ENCODE measurements around the gene XIRP1.

Gene XIRP1

DNA sequence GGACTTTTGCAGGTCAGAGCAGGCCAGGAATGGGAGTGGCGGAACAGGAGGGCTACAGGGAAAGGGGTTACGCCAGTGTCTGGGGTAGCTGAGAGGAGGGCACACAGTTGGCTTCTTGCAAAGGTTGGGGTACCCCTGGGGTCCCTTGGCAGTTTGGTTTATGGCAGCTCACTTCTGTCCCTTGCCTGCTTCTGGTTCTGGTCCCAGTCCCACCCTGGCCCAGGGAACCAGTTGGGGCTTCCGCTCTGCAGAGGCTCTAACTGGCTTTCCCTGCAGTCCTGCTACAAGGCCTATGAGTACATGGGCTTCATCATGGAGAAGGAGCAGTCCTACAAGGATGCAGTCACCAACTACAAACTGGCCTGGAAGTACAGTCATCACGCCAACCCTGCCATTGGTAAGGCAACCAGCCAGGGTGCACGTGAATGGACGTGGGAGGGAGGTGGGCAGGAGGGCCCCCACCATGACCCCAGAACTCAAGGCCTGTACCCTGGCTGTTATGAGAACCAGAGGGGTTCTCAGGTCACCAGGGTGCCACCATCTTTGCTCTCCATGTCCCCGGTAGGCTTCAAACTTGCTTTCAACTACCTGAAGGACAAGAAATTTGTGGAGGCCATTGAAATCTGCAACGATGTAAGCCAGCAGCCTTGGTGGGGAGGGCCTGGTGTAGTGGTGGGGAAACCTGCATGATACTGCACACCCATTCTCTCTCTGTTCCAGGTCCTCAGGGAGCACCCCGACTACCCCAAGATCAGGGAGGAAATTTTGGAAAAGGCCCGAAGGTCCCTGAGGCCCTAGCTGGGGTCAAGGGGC lies 54.2 kb downstream of the XIRP1 start:
- peaks cover 15% of the 10 kb centered on the region in 2 donors for H3K36me3 ChIP-seq (ENCODE audit: control insufficient read depth in 2 of 2, insufficient read depth in 2 of 2, low read length in 2 of 2)
- H3K27ac ChIP-seq (ENCODE audit: low read depth in 2 of 2, low read length in 2 of 2) = no peak overlapping the region
- H3K9me3 ChIP-seq (ENCODE audit: control insufficient read depth in 2 of 2, low read length in 2 of 2) = no peaks in the 10 kb centered on the region
- H3K4me3 ChIP-seq (ENCODE audit: low read length in 2 of 2) = no peak overlapping the region
- H3K4me1 ChIP-seq (ENCODE audit: control insufficient read depth in 2 of 2, insufficient read depth in 2 of 2, low read length in 2 of 2) = peaks cover 23 to 36% of the 10 kb centered on the region in 2 donors
- no peak overlapping the region for H3K9ac ChIP-seq (ENCODE audit: low read depth in 1 of 2, low read length in 2 of 2)
- no peaks in the 10 kb centered on the region for H3K27me3 ChIP-seq (ENCODE audit: control insufficient read depth in 2 of 2, insufficient read depth in 2 of 2, low read length in 2 of 2)

DNA sequence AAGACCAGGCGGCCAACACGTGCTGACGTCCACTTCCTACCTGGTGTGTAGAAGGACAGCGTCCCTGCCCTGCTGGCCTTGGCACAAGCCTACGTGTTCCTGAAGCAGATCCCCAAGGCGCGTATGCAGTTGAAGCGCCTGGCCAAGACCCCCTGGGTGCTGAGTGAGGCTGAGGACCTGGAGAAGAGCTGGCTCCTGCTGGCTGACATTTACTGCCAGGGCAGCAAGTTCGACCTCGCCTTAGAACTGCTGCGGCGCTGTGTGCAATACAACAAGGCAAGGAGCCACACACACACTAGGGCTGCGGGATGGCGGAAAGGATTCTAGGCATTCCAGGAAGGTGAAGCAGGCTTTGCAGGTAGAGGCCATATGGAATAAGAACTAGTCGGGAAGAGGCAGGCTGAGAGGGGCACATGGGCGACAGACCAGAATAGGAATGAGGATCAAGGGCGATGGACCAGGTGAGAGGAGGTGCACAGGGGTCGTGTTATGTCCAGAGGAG lies 54.9 kb downstream of the XIRP1 start:
- H3K9me3 ChIP-seq (ENCODE audit: control insufficient read depth in 2 of 2, low read length in 2 of 2) = no peaks in the 10 kb centered on the region
- no peak overlapping the region for H3K9ac ChIP-seq (ENCODE audit: low read depth in 1 of 2, low read length in 2 of 2)
- H3K4me1 ChIP-seq (ENCODE audit: control insufficient read depth in 2 of 2, insufficient read depth in 2 of 2, low read length in 2 of 2) = peaks cover 18 to 29% of the 10 kb centered on the region in 2 donors
- no peak overlapping the region for H3K4me3 ChIP-seq (ENCODE audit: low read length in 2 of 2)
- H3K27ac ChIP-seq (ENCODE audit: low read depth in 2 of 2, low read length in 2 of 2) = no peak overlapping the region
- no peaks in the 10 kb centered on the region for H3K27me3 ChIP-seq (ENCODE audit: control insufficient read depth in 2 of 2, insufficient read depth in 2 of 2, low read length in 2 of 2)
- H3K36me3 ChIP-seq (ENCODE audit: control insufficient read depth in 2 of 2, insufficient read depth in 2 of 2, low read length in 2 of 2) = peaks cover 8% of the 10 kb centered on the region in 2 donors

DNA sequence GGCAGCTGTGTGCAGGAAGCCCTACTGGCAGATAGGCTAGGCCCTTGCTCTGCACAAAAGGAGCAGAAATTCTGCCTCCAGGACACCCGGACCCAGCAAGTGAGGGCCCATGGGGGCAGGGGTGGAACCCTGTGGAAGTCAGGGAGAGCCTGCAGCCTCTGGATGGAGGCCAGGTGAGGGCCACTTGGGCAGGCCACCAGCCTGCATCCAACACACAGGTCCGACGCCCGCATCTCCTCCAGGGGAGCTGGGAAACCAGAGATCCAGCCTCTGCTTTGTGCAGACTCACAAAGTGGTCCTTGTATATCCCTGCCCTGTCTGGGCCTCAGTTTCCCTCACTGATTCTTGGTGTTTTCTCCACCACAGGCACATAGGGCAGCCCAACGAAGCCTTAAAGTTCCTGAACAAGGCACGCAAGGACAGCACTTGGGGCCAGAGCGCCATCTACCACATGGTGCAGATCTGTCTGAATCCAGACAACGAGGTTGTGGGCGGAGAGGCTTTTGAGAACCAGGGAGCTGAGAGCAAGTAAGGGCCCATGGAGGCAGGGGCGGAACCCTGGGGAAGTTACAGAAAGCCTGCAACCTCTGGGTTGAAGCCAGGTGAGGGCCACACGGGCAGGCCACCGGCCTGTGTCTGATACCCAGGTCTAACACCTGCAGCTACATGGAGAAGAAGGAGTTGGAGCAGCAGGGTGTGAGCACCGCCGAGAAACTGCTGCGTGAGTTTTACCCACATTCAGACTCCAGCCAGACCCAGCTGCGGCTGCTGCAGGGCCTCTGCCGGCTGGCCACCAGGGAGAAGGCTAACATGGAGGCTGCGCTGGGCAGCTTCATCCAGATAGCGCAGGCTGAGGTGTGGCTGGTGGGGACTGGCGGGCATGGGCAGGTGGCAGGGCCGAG lies 55.6 kb downstream of the XIRP1 start:
- Histone ChIP-seq H3K36me3 (ENCODE audit: control insufficient read depth in 2 of 2, insufficient read depth in 2 of 2, low read length in 2 of 2) (peaks cover 3 to 5% of the 10 kb centered on the region in 2 donors), H3K9me3 (ENCODE audit: control insufficient read depth in 2 of 2, low read length in 2 of 2) (no peaks in the 10 kb centered on the region), H3K4me3 (ENCODE audit: low read length in 2 of 2) (no peak overlapping the region), H3K9ac (ENCODE audit: low read depth in 1 of 2, low read length in 2 of 2) (no peak overlapping the region), H3K27me3 (ENCODE audit: control insufficient read depth in 2 of 2, insufficient read depth in 2 of 2, low read length in 2 of 2) (no peaks in the 10 kb centered on the region), H3K27ac (ENCODE audit: low read depth in 2 of 2, low read length in 2 of 2) (no peak overlapping the region), H3K4me1 (ENCODE audit: control insufficient read depth in 2 of 2, insufficient read depth in 2 of 2, low read length in 2 of 2) (peaks cover 11 to 22% of the 10 kb centered on the region in 2 donors)

- no peak overlapping the region for H3K27ac ChIP-seq (ENCODE audit: low read depth in 2 of 2, low read length in 2 of 2)
- no peaks in the 10 kb centered on the region for H3K27me3 ChIP-seq (ENCODE audit: control insufficient read depth in 2 of 2, insufficient read depth in 2 of 2, low read length in 2 of 2)
- no peak overlapping the region for H3K4me3 ChIP-seq (ENCODE audit: low read length in 2 of 2)
- H3K4me1 ChIP-seq (ENCODE audit: control insufficient read depth in 2 of 2, insufficient read depth in 2 of 2, low read length in 2 of 2) = peaks cover 0 to 7% of the 10 kb centered on the region in 2 donors
- no peaks in the 10 kb centered on the region for H3K9me3 ChIP-seq (ENCODE audit: control insufficient read depth in 2 of 2, low read length in 2 of 2)
- H3K36me3 ChIP-seq (ENCODE audit: control insufficient read depth in 2 of 2, insufficient read depth in 2 of 2, low read length in 2 of 2) = peaks cover 3 to 5% of the 10 kb centered on the region in 2 donors
- H3K9ac ChIP-seq (ENCODE audit: low read depth in 1 of 2, low read length in 2 of 2) = no peak overlapping the region
These were observed 57.1 kb downstream of the XIRP1 start for GRCh38 chr3:39135170-39135805.

- no peak overlapping the region for H3K27ac ChIP-seq (ENCODE audit: low read depth in 2 of 2, low read length in 2 of 2)
These were observed 58.1 kb downstream of the XIRP1 start for GRCh38 chr3:39134305-39134704.

DNA sequence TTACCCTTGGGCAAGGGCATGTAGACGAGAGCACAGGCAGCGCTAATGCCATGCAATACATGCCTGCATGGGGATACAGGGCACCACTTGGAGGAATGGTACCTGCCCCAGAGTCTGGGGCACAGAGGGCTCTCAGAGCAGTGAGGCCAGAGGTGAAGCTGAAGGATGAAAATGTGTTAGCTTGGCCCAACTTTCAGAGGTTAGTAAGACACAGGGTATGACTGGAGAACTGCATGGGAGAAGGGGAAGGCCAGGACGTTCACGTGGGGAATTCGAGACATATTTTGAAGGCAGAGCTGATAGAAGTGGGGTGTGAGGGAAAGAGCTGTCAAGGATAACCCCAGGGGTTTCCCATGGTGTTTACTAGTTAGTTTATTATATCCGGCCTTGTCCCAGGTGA lies 58.6 kb downstream of the XIRP1 start:
- Histone ChIP-seq H3K4me1 (ENCODE audit: control insufficient read depth in 2 of 2, insufficient read depth in 2 of 2, low read length in 2 of 2) (no peaks in the 10 kb centered on the region), H3K9me3 (ENCODE audit: control insufficient read depth in 2 of 2, low read length in 2 of 2) (no peaks in the 10 kb centered on the region), H3K4me3 (ENCODE audit: low read length in 2 of 2) (no peak overlapping the region), H3K36me3 (ENCODE audit: control insufficient read depth in 2 of 2, insufficient read depth in 2 of 2, low read length in 2 of 2) (peaks cover 0 to 3% of the 10 kb centered on the region in 2 donors), H3K9ac (ENCODE audit: low read depth in 1 of 2, low read length in 2 of 2) (no peak overlapping the region), H3K27ac (ENCODE audit: low read depth in 2 of 2, low read length in 2 of 2) (no peak overlapping the region), H3K27me3 (ENCODE audit: control insufficient read depth in 2 of 2, insufficient read depth in 2 of 2, low read length in 2 of 2) (no peaks in the 10 kb centered on the region)

More at GRCh38 chr3:39134305-39134704, 58.1 kb downstream of the XIRP1 start:
- H3K9me3 ChIP-seq (ENCODE audit: control insufficient read depth in 2 of 2, low read length in 2 of 2) = no peaks in the 10 kb centered on the region
- no peaks in the 10 kb centered on the region for H3K4me1 ChIP-seq (ENCODE audit: control insufficient read depth in 2 of 2, insufficient read depth in 2 of 2, low read length in 2 of 2)
- H3K36me3 ChIP-seq (ENCODE audit: control insufficient read depth in 2 of 2, insufficient read depth in 2 of 2, low read length in 2 of 2) = peaks cover 0 to 3% of the 10 kb centered on the region in 2 donors
- no peak overlapping the region for H3K9ac ChIP-seq (ENCODE audit: low read depth in 1 of 2, low read length in 2 of 2)
- H3K27me3 ChIP-seq (ENCODE audit: control insufficient read depth in 2 of 2, insufficient read depth in 2 of 2, low read length in 2 of 2) = no peaks in the 10 kb centered on the region
- H3K4me3 ChIP-seq (ENCODE audit: low read length in 2 of 2) = no peak overlapping the region
